ENCODE data around the gene NATD1. TPM values are rescaled to one million over a fixed set of nuclear protein-coding genes. Genes with fewer than 3 reads are reported as not detected.

NATD1 gene
- total and polyA plus RNA-seq, 2 of the 8 experiments (the other 6 are each of a cell fraction or from before 2014, with no cell fraction given) = 5.4 to 8.4 TPM

DNA sequence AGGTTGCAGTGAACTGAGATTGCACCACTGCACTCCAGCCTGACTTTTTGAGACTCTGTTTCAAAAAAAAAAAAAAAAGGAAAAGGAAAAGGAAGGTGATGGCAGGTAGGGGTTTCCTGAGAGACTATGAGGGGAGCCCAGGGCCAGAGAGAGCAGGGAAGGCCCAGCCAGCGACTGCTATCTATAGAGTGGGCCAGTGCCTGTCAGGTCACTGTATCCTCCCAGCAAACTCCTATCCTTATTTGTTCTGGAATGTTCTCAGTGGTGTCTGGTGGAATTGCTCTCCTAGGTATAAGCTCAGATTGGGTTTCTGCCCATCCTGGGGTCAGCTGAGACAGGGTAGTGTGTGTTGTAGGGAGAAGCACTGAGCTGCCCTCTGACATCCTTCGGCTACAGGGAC is 24.4 kb downstream of the NATD1 start:
- H2BK120ac ChIP-seq (replicated peaks; ENCODE audit: low read depth, low read length) = no peak overlapping the region
- H2AFZ ChIP-seq (ENCODE audit: low read length) = no peak overlapping the region
- no peak overlapping the region for H3K9ac ChIP-seq (replicated peaks in 1 of 4; ENCODE audit: extremely low read depth in 1 of 4, low read depth in 3 of 4, low read length in 3 of 4)
- H3K27ac ChIP-seq (ENCODE audit: low read depth, low read length) = no peak overlapping the region
- TF ChIP-seq, protein P1, sequence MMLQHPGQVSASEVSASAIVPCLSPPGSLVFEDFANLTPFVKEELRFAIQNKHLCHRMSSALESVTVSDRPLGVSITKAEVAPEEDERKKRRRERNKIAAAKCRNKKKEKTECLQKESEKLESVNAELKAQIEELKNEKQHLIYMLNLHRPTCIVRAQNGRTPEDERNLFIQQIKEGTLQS (IDR thresholded peaks at IDR 0.05; ENCODE audit: insufficient read depth, low read depth, low read length) = no peak
- TF ChIP-seq EP300 (IDR thresholded peaks at IDR 0.05; ENCODE audit: borderline replicate concordance in 1 of 2, low read depth in 2 of 2, low read length in 2 of 2) = no peak
- no peak for TF ChIP-seq TAF1 (IDR thresholded peaks at IDR 0.05; ENCODE audit: low read depth, low read length)
- TF ChIP-seq FOSL1 (IDR thresholded peaks at IDR 0.05; ENCODE audit: insufficient read depth, low read depth, low read length) = no peak
- TF ChIP-seq TAF7 (optimal IDR thresholded peaks at IDR 0.05; ENCODE audit: borderline replicate concordance, low read depth, low read length) = no peak
- no peak for TF ChIP-seq SP1 (IDR thresholded peaks at IDR 0.05; ENCODE audit: low read depth, low read length)
- TF ChIP-seq ZNF274 (IDR thresholded peaks at IDR 0.05; ENCODE audit: borderline replicate concordance, extremely low read depth, low read length) = no peak
- TF ChIP-seq KDM1A (IDR thresholded peaks at IDR 0.05; ENCODE audit: borderline replicate concordance, low read length) = no peak
- TF ChIP-seq CHD1 (IDR thresholded peaks at IDR 0.05; ENCODE audit: low read depth, low read length) = no peak
- no peak for TF ChIP-seq ATF2 (IDR thresholded peaks at IDR 0.05; ENCODE audit: low read length)
- H4K91ac ChIP-seq (replicated peaks; ENCODE audit: insufficient read length, low read length) = no peak overlapping the region
- H3K18ac ChIP-seq (ENCODE audit: extremely low read depth, low read length) = no peak overlapping the region
- no peak overlapping the region for H3K4me2 ChIP-seq (ENCODE audit: insufficient read depth in 1 of 2, low read depth in 2 of 2, low read length in 2 of 2)
- H3K4me3 ChIP-seq (ENCODE audit: extremely low read depth in 1 of 4, insufficient read depth in 2 of 4, low read depth in 3 of 4, low read length in 4 of 4) = no peak overlapping the region
- H4K5ac ChIP-seq (ENCODE audit: insufficient read length, low read depth, low read length) = no peak overlapping the region
- H3K9me3 ChIP-seq (ENCODE audit: insufficient read depth in 2 of 2, low read depth in 1 of 2, low read length in 1 of 2) = 0 out of 4 replicates have a peak, but pooled peaks cover 0 to 2% of the 10 kb centered on the region in 2 experiments
- no peaks in the 10 kb centered on the region for H3K23me2 ChIP-seq (ENCODE audit: low read depth, low read length)
- no peaks in the 10 kb centered on the region for H3K27me3 ChIP-seq (replicated peaks in 1 of 4; ENCODE audit: control insufficient read depth in 3 of 4, extremely low read depth in 1 of 4, insufficient read depth in 3 of 4, low read length in 3 of 4)
- FAIRE-seq = no peak
- ChIA-PET POLR2A (ENCODE audit: partially characterized antibody) (interaction anchor here (1.1 to 2.7 kb wide), 3 partner anchors 11 to 29 kb away, joined by 3 to 9 read pairs (median 6); partner anchors contain the start of gene TMEM11), CTCF (ENCODE audit: partially characterized antibody) (interaction anchor here (0.6 to 1.1 kb wide), 2 partner anchors 10 to 77 kb away, joined by 3 read pairs; no protein-coding TSS in a partner anchor)
- H3K79me2 ChIP-seq (ENCODE audit: control insufficient read depth in 1 of 2, insufficient read depth in 2 of 2, low read length in 2 of 2) = no peaks in the 10 kb centered on the region
- H2BK20ac ChIP-seq (ENCODE audit: low read length) = no peak overlapping the region
- 85% methylated on average over 2 of the region's 2 CpGs; no CpG with 5 or more reads in 1 of the 2 experiments for WGBS, 2 experiments (ENCODE audit: extremely low coverage in 1 of 2, insufficient coverage in 1 of 2, insufficient read length in 1 of 2, insufficient replicate concordance in 2 of 2, low coverage in 1 of 2, low lambda C conversion rate in 2 of 2, missing lambda C conversion rate in 1 of 2)
- no peaks in the 10 kb centered on the region for H3K79me1 ChIP-seq (ENCODE audit: low read depth, low read length)
- no peaks in the 10 kb centered on the region for H3K36me3 ChIP-seq (ENCODE audit: control insufficient read depth in 2 of 4, insufficient read depth in 4 of 4, low read length in 3 of 4)
- no peak overlapping the region for H2BK12ac ChIP-seq (ENCODE audit: low read depth, low read length)
- no peaks in the 10 kb centered on the region for H3K4me1 ChIP-seq (replicated peaks in 1 of 4; ENCODE audit: control insufficient read depth in 3 of 4, insufficient read depth in 4 of 4, low read length in 3 of 4)
- no peak overlapping the region for H2BK15ac ChIP-seq (ENCODE audit: low read length)
- no peak for DNase-seq (ENCODE audit: low read depth in 1 of 2, low spot score in 2 of 2)
- no peak overlapping the region for H3K23ac ChIP-seq (ENCODE audit: insufficient read length)
- H4K20me1 ChIP-seq (replicated peaks in 1 of 2; ENCODE audit: control insufficient read depth in 1 of 2, insufficient read depth in 2 of 2, low read length in 2 of 2) = no peaks in the 10 kb centered on the region
- H4K8ac ChIP-seq (ENCODE audit: extremely low read depth, insufficient read depth, low read length) = no peak overlapping the region
- no peak overlapping the region for H2AK5ac ChIP-seq (ENCODE audit: low read depth, low read length)
- no peak overlapping the region for H2BK5ac ChIP-seq (ENCODE audit: low read depth, low read length)
- H3K4ac ChIP-seq (replicated peaks; ENCODE audit: insufficient read length, low read depth, low read length) = no peak overlapping the region
- H3K14ac ChIP-seq (ENCODE audit: insufficient read length) = no peak overlapping the region
- no peak overlapping the region for H3K56ac ChIP-seq (replicated peaks; ENCODE audit: insufficient read length, low read depth, low read length)
